Thyroid gland (tissue), 4 donors: ENCODE results near the gene ANKRD6.

ENCODE experiments used
- POLR2A ChIP-seq, 2 donors: fragments of 450-650 bp; IDR thresholded peaks; one replicate each; pipeline ENCODE4 v1.6.1; 2017; ENCODE audit warnings: antibody characterized with exemption in 2 of 2, mild to moderate bottlenecking in 2 of 2, moderate library complexity in 1 of 2
- TF ChIP-seq, protein P1 (sequence below), 6 experiments: fragments of 200-600 bp in 3 of 6; fragments of 450-650 bp in 3 of 6; sonication (generic) in 3 of 6; IDR thresholded peaks; one replicate each; pipeline ENCODE4 v1.5.1; 2016 to 2019; ENCODE audit warnings: antibody characterized with exemption in 6 of 6, mild to moderate bottlenecking in 2 of 6, inconsistent platforms in 1 of 6, moderate library complexity in 1 of 6

GRCh38 chr6:89393659-89394058 lies 39.3 kb upstream of the ANKRD6 start:
- TF ChIP-seq, protein P1, sequence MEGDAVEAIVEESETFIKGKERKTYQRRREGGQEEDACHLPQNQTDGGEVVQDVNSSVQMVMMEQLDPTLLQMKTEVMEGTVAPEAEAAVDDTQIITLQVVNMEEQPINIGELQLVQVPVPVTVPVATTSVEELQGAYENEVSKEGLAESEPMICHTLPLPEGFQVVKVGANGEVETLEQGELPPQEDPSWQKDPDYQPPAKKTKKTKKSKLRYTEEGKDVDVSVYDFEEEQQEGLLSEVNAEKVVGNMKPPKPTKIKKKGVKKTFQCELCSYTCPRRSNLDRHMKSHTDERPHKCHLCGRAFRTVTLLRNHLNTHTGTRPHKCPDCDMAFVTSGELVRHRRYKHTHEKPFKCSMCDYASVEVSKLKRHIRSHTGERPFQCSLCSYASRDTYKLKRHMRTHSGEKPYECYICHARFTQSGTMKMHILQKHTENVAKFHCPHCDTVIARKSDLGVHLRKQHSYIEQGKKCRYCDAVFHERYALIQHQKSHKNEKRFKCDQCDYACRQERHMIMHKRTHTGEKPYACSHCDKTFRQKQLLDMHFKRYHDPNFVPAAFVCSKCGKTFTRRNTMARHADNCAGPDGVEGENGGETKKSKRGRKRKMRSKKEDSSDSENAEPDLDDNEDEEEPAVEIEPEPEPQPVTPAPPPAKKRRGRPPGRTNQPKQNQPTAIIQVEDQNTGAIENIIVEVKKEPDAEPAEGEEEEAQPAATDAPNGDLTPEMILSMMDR (IDR thresholded peaks at IDR 0.05): no peak
- no peak for TF ChIP-seq POLR2A (IDR thresholded peaks at IDR 0.05)
